CD4-positive, alpha-beta memory T cell (primary cell): ENCODE results near the gene HERC5. TPM values are rescaled to one million over a fixed set of nuclear protein-coding genes. Genes with fewer than 3 reads are reported as not detected.

Experiments used
- CTCF ChIA-PET: fragments of 350-600 bp; sonication (Branson Sonifier 250); formaldehyde crosslinking; loops from one replicate; lab custom pipeline; 2021; ENCODE audit warnings: inconsistent platforms; ENCODE audit not compliant: partially characterized antibody; lab: Charles Lee
- POLR2A ChIA-PET: fragments of 350-600 bp; sonication (Branson Sonifier 250); formaldehyde crosslinking; loops from one replicate; lab custom pipeline; 2021; ENCODE audit not compliant: partially characterized antibody; lab: Charles Lee
- DNase-seq, 5 donors: peaks; one replicate each; pipeline versions ENCODE4 v3.0.0 to v3.0.0-alpha.2; 2020 to 2022; ENCODE audit warnings: mixed read lengths in 1 of 5
- H3K27ac ChIP-seq: one replicate; pipeline ENCODE4 v1.7.0; 2013; ENCODE audit warnings: low read depth, low read length
- H3K27me3 ChIP-seq: 2 replicates; pipeline ENCODE4 v1.7.0; 2013; ENCODE audit warnings: mild to moderate bottlenecking, low read length, moderate library complexity; ENCODE audit not compliant: insufficient read depth
- H3K36me3 ChIP-seq: 2 replicates; pipeline ENCODE4 v1.7.0; 2013; ENCODE audit warnings: mild to moderate bottlenecking, low read length, moderate library complexity; ENCODE audit not compliant: insufficient read depth
- H3K4me1 ChIP-seq: 2 replicates; pipeline ENCODE4 v1.7.0; 2013; ENCODE audit warnings: mild to moderate bottlenecking, low read length, moderate library complexity; ENCODE audit not compliant: insufficient read depth
- H3K4me3 ChIP-seq, 2 donors: one replicate each; pipeline ENCODE4 v1.7.0; 2013; ENCODE audit warnings: low read length in 2 of 2, mild to moderate bottlenecking in 1 of 2
- H3K9me3 ChIP-seq, 2 donors: one replicate each; pipeline ENCODE4 v1.7.0; 2013; ENCODE audit warnings: low read length in 2 of 2, control low read depth in 1 of 2; ENCODE audit not compliant: control insufficient read depth in 1 of 2
- H3K27ac Mint-ChIP-seq, 7 donors: one replicate each; pipeline ENCODE4 v1.8.0; 2020 to 2021; ENCODE audit warnings: mixed read lengths in 7 of 7, mild to moderate bottlenecking in 6 of 7, inconsistent platforms in 3 of 7, moderate library complexity in 3 of 7
- H3K27me3 Mint-ChIP-seq, 2 donors: one replicate each; pipeline ENCODE4 v1.8.0; 2020 to 2021; ENCODE audit warnings: mixed read lengths in 2 of 2
- H3K36me3 Mint-ChIP-seq, 2 donors: one replicate each; pipeline ENCODE4 v1.8.0; 2020 to 2021; ENCODE audit warnings: mixed read lengths in 2 of 2, inconsistent platforms in 1 of 2, mild to moderate bottlenecking in 1 of 2
- H3K4me1 Mint-ChIP-seq, 4 donors: one replicate each; pipeline ENCODE4 v1.8.0; 2020 to 2021; ENCODE audit warnings: mixed read lengths in 4 of 4, mild to moderate bottlenecking in 1 of 4
- H3K4me3 Mint-ChIP-seq, 8 donors: one replicate each; pipeline ENCODE4 v1.8.0; 2020 to 2021; ENCODE audit warnings: mixed read lengths in 8 of 8, mild to moderate bottlenecking in 7 of 8, moderate library complexity in 6 of 8, inconsistent platforms in 3 of 8
- H3K9me3 Mint-ChIP-seq, 8 donors: one replicate each; pipeline ENCODE4 v1.8.0; 2020 to 2021; ENCODE audit warnings: mixed read lengths in 8 of 8, mild to moderate bottlenecking in 5 of 8, inconsistent platforms in 3 of 8, moderate library complexity in 1 of 8
- intact Hi-C: fragments of 100-400 bp; cut with micrococcal nuclease; formaldehyde crosslinking; loops from one replicate; pipeline ENCODE4 v1.15.1; 2023
- polyA plus RNA-seq, 2 donors: library from polyadenylated mRNA; unstranded; fragments of 300-500 nt; fragmentation: Illumina TruSeq; gene quantifications; one replicate each; pipeline ENCODE4 v1.2.3, GENCODE V29; 2021
- total RNA-seq, 2 experiments: library from RNA; stranded (reverse); gene quantifications; one replicate each; pipeline ENCODE4 v1.2.3, GENCODE V29; 2021

Gene HERC5
- total and polyA plus RNA-seq, 4 experiments from 2014 or later = 14.4 to 22.1 (median 18.2) TPM

- H3K4me1 ChIP-seq = no peaks in the 10 kb centered on the region
- no peak overlapping the region for H3K27ac ChIP-seq
- DNase-seq = no peak
- Mint-ChIP-seq H3K9me3 (peaks cover 0 to 2% (median 0%) of the 10 kb centered on the region in 8 donors), H3K27ac (peak overlapping the region; percentile 12 to 90 (median 79)), H3K4me3 (no peak overlapping the region), H3K36me3 (peaks cover 52 to 59% of the 10 kb centered on the region in 2 donors), H3K27me3 (no peaks in the 10 kb centered on the region), H3K4me1 (peaks cover 0 to 5% (median 2%) of the 10 kb centered on the region in 4 donors)
- ChIA-PET CTCF (interaction anchor here (0.7 to 1.3 kb wide), 3 partner anchors 27 to 101 kb away, joined by 3 to 4 read pairs (median 3); no protein-coding TSS in a partner anchor), POLR2A (no interaction called here)
- H3K9me3 ChIP-seq = no peaks in the 10 kb centered on the region
- no peaks in the 10 kb centered on the region for H3K27me3 ChIP-seq
- peaks cover 7% of the 10 kb centered on the region for H3K36me3 ChIP-seq
- intact Hi-C loops = loop anchor here (5.0 kb wide), 1 partner anchor 37 kb away; no protein-coding TSS in a partner anchor
- H3K4me3 ChIP-seq = no peak overlapping the region
Measured at GRCh38 chr4:88439161-88439760, 17.7 kb upstream of the HERC5 start.

DNA sequence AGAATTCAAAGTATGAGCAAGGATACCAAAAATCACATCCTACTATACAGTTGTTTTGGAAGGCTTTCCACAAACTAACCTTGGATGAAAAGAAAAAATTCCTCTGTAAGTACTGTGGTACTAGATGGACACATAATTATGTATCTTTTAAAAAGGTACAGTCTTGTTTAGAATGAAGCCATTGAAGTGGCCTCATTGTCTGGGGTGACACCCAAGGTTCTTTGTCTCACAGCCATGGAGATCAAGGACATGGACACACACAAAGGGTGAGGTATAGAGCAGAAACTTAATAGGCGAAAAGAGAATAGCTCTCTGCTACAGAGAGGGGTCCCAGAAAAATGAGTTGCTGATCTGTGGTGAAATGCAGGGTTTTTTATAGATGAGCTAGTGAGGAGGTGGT is 16.8 kb upstream of the HERC5 start:
- intact Hi-C loops = no loop called here
- ChIA-PET CTCF (interaction anchor here (1.2 kb wide), 1 partner anchor 15 kb away, joined by 3 read pairs; no protein-coding TSS in a partner anchor), POLR2A (interaction anchor here (1.1 kb wide), 1 partner anchor 10 kb away, joined by 4 read pairs; no protein-coding TSS in a partner anchor)
- DNase-seq = no peak
- Mint-ChIP-seq H3K9me3 (peaks cover 0 to 2% (median 0%) of the 10 kb centered on the region in 8 donors), H3K4me1 (peaks cover 0 to 5% (median 2%) of the 10 kb centered on the region in 4 donors), H3K4me3 (no peak overlapping the region), H3K36me3 (peaks cover 45 to 53% of the 10 kb centered on the region in 2 donors), H3K27me3 (no peaks in the 10 kb centered on the region), H3K27ac (peak overlapping the region in 4 of 7 donors; percentile 32 to 47 (median 36))
- Histone ChIP-seq H3K9me3 (no peaks in the 10 kb centered on the region), H3K4me1 (no peaks in the 10 kb centered on the region), H3K4me3 (no peak overlapping the region), H3K27ac (no peak overlapping the region), H3K27me3 (no peaks in the 10 kb centered on the region), H3K36me3 (peaks cover 7% of the 10 kb centered on the region)

- H3K36me3 ChIP-seq = peaks cover 7% of the 10 kb centered on the region
- Mint-ChIP-seq H3K4me1 (peaks cover 0 to 5% (median 2%) of the 10 kb centered on the region in 4 donors), H3K27ac (peak overlapping the region in 5 of 7 donors; percentile 2 to 79 (median 18)), H3K9me3 (peaks cover 0 to 2% (median 0%) of the 10 kb centered on the region in 8 donors), H3K27me3 (no peaks in the 10 kb centered on the region), H3K4me3 (no peak overlapping the region), H3K36me3 (peaks cover 33 to 41% of the 10 kb centered on the region in 2 donors)
- no peaks in the 10 kb centered on the region for H3K9me3 ChIP-seq
- no peak overlapping the region for H3K4me3 ChIP-seq
- ChIA-PET CTCF (interaction anchor here (1.0 kb wide), 1 partner anchor 74 kb away, joined by 4 read pairs; no protein-coding TSS in a partner anchor), POLR2A (interaction anchor here (0.6 to 1.1 kb wide), 2 partner anchors 14 to 41 kb away, joined by 3 to 5 read pairs; no protein-coding TSS in a partner anchor)
- no peak overlapping the region for H3K27ac ChIP-seq
- no peaks in the 10 kb centered on the region for H3K4me1 ChIP-seq
- intact Hi-C loops = no loop called here
- no peak for DNase-seq
- no peaks in the 10 kb centered on the region for H3K27me3 ChIP-seq
Measured at GRCh38 chr4:88441696-88442095, 15.2 kb upstream of the HERC5 start.

- Mint-ChIP-seq H3K4me3 (no peak overlapping the region), H3K36me3 (peaks cover 29 to 39% of the 10 kb centered on the region in 2 donors), H3K9me3 (peaks cover 0 to 2% (median 0%) of the 10 kb centered on the region in 8 donors), H3K4me1 (peaks cover 0 to 5% (median 2%) of the 10 kb centered on the region in 4 donors), H3K27me3 (no peaks in the 10 kb centered on the region), H3K27ac (peak overlapping the region in 3 of 7 donors; percentile 24 to 43 (median 26))
- Histone ChIP-seq H3K36me3 (peaks cover 7% of the 10 kb centered on the region), H3K27ac (no peak overlapping the region), H3K4me3 (no peak overlapping the region), H3K4me1 (no peaks in the 10 kb centered on the region), H3K27me3 (no peaks in the 10 kb centered on the region), H3K9me3 (no peaks in the 10 kb centered on the region)
- intact Hi-C loops = no loop called here
- POLR2A ChIA-PET = no interaction called here
- DNase-seq = no peak
- CTCF ChIA-PET = no interaction called here
Measured at GRCh38 chr4:88442689-88443191, 14.2 kb upstream of the HERC5 start.

DNA sequence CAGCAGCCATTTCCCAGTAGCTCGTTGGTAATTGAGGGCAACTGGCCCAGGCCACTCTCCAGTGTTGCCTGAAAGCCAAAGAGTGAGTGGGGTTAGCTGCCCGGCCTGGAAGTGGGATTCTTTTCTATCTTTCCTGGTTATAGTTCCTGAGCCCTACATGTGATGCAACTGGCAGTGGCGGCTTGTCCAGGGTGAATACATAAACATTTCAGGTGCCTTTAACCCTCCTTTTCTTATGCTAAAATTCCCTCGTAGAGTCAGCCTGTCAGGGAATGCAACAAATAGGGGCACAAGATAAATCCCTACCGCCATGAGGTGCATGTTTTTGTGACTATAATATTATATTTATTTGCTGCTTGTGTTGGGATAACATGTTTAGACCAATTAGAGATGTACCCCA is 13.4 kb upstream of the HERC5 start:
- DNase-seq = no peak
- Histone ChIP-seq H3K9me3 (no peaks in the 10 kb centered on the region), H3K36me3 (peaks cover 7% of the 10 kb centered on the region), H3K27me3 (no peaks in the 10 kb centered on the region), H3K27ac (no peak overlapping the region), H3K4me3 (no peak overlapping the region), H3K4me1 (no peaks in the 10 kb centered on the region)
- H3K27ac Mint-ChIP-seq = peak overlapping the region in 2 of 7 donors; percentile 64 to 87
- no peak overlapping the region for H3K4me3 Mint-ChIP-seq
- intact Hi-C loops = no loop called here
- ChIA-PET POLR2A (no interaction called here), CTCF (no interaction called here)
- no peaks in the 10 kb centered on the region for H3K27me3 Mint-ChIP-seq
- peaks cover 29 to 39% of the 10 kb centered on the region in 2 donors for H3K36me3 Mint-ChIP-seq
- H3K4me1 Mint-ChIP-seq = peaks cover 0 to 5% (median 2%) of the 10 kb centered on the region in 4 donors
- peaks cover 0 to 2% (median 0%) of the 10 kb centered on the region in 8 donors for H3K9me3 Mint-ChIP-seq

GRCh38 chr4:88445252-88445651 is 11.7 kb upstream of the HERC5 start:
- Histone ChIP-seq H3K27me3 (no peaks in the 10 kb centered on the region), H3K27ac (no peak overlapping the region), H3K9me3 (no peaks in the 10 kb centered on the region), H3K36me3 (peaks cover 7% of the 10 kb centered on the region), H3K4me1 (no peaks in the 10 kb centered on the region), H3K4me3 (no peak overlapping the region)
- CTCF ChIA-PET = interaction anchor here (0.8 to 1.2 kb wide), 2 partner anchors 66 to 230 kb away, joined by 3 read pairs; partner anchors contain the start of gene HERC6
- peak overlapping the region in 1 of 7 donors; percentile 53 for H3K27ac Mint-ChIP-seq
- H3K36me3 Mint-ChIP-seq = peaks cover 24 to 26% of the 10 kb centered on the region in 2 donors
- no peaks in the 10 kb centered on the region for H3K27me3 Mint-ChIP-seq
- no peak overlapping the region for H3K4me3 Mint-ChIP-seq
- peaks cover 0 to 2% (median 0%) of the 10 kb centered on the region in 4 donors for H3K4me1 Mint-ChIP-seq
- POLR2A ChIA-PET = interaction anchor here (1.6 kb wide), 1 partner anchor 12 kb away, joined by 5 read pairs; the partner anchor contains the start of gene HERC5
- no peak for DNase-seq
- intact Hi-C loops = no loop called here
- peaks cover 0 to 2% (median 0%) of the 10 kb centered on the region in 8 donors for H3K9me3 Mint-ChIP-seq

GRCh38 chr4:88446124-88446523 is 10.8 kb upstream of the HERC5 start:
- no peak overlapping the region for H3K4me3 Mint-ChIP-seq
- no peak for DNase-seq
- Histone ChIP-seq H3K27ac (no peak overlapping the region), H3K9me3 (no peaks in the 10 kb centered on the region), H3K4me3 (no peak overlapping the region), H3K27me3 (no peaks in the 10 kb centered on the region), H3K4me1 (no peaks in the 10 kb centered on the region), H3K36me3 (peaks cover 7% of the 10 kb centered on the region)
- peaks cover 0 to 2% (median 0%) of the 10 kb centered on the region in 8 donors for H3K9me3 Mint-ChIP-seq
- ChIA-PET POLR2A (interaction anchor here (0.9 to 1.6 kb wide), 2 partner anchors 11 to 162 kb away, joined by 3 to 5 read pairs; partner anchors contain the start of genes HERC5 and PPM1K), CTCF (interaction anchor here (0.8 to 1.3 kb wide), 2 partner anchors 8 to 231 kb away, joined by 3 read pairs; no protein-coding TSS in a partner anchor)
- peak overlapping the region in 2 of 7 donors; percentile 55 to 71 for H3K27ac Mint-ChIP-seq
- peaks cover 0 to 2% (median 0%) of the 10 kb centered on the region in 4 donors for H3K4me1 Mint-ChIP-seq
- peaks cover 18 to 21% of the 10 kb centered on the region in 2 donors for H3K36me3 Mint-ChIP-seq
- intact Hi-C loops = no loop called here
- no peaks in the 10 kb centered on the region for H3K27me3 Mint-ChIP-seq
